Colonic mucosa (tissue), 4 donors: ENCODE data around the gene LILRB1. TPM values are rescaled to one million over a fixed set of nuclear protein-coding genes. Genes with fewer than 3 reads are reported as not detected.

ENCODE experiments used
- DNase-seq: peaks from one replicate; pipeline ENCODE4 v3.0.0-alpha.2; 2020
- H3K27ac ChIP-seq: fragments of 200-600 bp; one replicate; pipeline ENCODE4 v1.8.0; 2021
- H3K27me3 ChIP-seq: fragments of 200-600 bp; one replicate; pipeline ENCODE4 v1.8.0; 2021
- H3K36me3 ChIP-seq: fragments of 200-600 bp; one replicate; pipeline ENCODE4 v1.8.0; 2021
- H3K4me1 ChIP-seq: fragments of 200-600 bp; one replicate; pipeline ENCODE4 v1.8.0; 2021; ENCODE audit warnings: mild to moderate bottlenecking
- H3K4me3 ChIP-seq: fragments of 200-600 bp; one replicate; pipeline ENCODE4 v1.8.0; 2021
- H3K9ac ChIP-seq, 2 donors: one replicate each; pipeline ENCODE4 v1.7.0; 2013; ENCODE audit warnings: control low read depth in 2 of 2, low read depth in 2 of 2, low read length in 2 of 2
- H3K9me3 ChIP-seq: fragments of 200-600 bp; one replicate; pipeline ENCODE4 v1.8.0; 2021
- CTCF ChIP-seq: fragments of 200-600 bp; IDR thresholded peaks from one replicate; pipeline ENCODE4 v1.8.0; 2022; ENCODE audit warnings: antibody characterized with exemption, mild to moderate bottlenecking
- intact Hi-C: fragments of 100-400 bp; cut with DNase I; formaldehyde crosslinking; loops from one replicate; pipeline ENCODE4 v1.14.1; 2022
- microRNA-seq: library from miRNA; unstranded; fragments of <30 nt; microRNA quantifications from one replicate; pipeline ENCODE4, GENCODE V29; 2019
- total RNA-seq, 2 donors: library from RNA; stranded (reverse); fragmentation: NEBNext Ultra II Directional in 1 of 2; extraction: Animal tissue kit (Norgen Biotek cat#: 25700) in 1 of 2; gene quantifications; one replicate each; pipeline ENCODE4 v1.2.1, GENCODE V29; 2021
- donor health status: healthy.
- donor health status: DM: no; HTN: no; CAD: no.
- donor health status: DM: no; HTN: no; CAD: no.

LILRB1 gene
- total RNA-seq, 2 donors from 2014 or later = 2.1 to 3.6 TPM

DNA sequence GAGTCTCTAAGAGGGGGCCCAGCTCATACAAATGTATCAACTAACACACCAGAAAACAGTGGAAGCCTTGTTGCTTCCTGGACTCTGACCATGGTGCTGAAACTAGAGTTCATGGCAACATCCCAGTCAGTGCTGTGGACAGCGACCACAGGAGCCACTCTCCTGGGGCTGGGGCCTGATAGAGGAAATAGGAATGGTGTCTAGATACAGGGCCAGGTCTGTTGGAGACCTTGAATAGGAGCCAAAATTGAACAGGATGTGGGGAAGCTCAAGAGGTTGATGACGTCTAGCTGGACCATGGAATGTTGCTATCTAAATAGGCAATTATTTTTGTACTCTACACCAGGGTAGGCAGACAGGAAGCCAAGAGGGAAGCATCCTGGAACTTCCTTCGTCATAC, 54.2 kb downstream of the LILRB1 start:
- DNase-seq = no peak
- no peak for TF ChIP-seq CTCF
- H3K27me3 ChIP-seq = no peaks in the 10 kb centered on the region

More for the DNA sequence above, 54.2 kb downstream of the LILRB1 start:
- H3K36me3 ChIP-seq = no peaks in the 10 kb centered on the region
- H3K9me3 ChIP-seq = no peaks in the 10 kb centered on the region
- H3K27ac ChIP-seq = no peak overlapping the region
- no peak overlapping the region for H3K9ac ChIP-seq
- H3K4me1 ChIP-seq = no peaks in the 10 kb centered on the region
- intact Hi-C loops = no loop called here
- H3K4me3 ChIP-seq = no peak overlapping the region

Small RNAs within 50 kb of the gene (microRNA-seq; reads per million reads assigned to microRNA genes)
- not detected for gene MIR8061

Other genes starting within 250 kb of the LILRB1 start
- 1 to 10 TPM in 1 of 2 donors, under 1 TPM in 1; 0.47 to 2.4 TPM for gene TTYH1, start 215.0 kb upstream of the LILRB1 start, total RNA-seq
- gene LENG8, start 181.3 kb upstream of the LILRB1 start, total RNA-seq = 100 to 1,000 TPM in 1 of 2 donors, 10 to 100 TPM in 1; 80.2 to 154 TPM
- 10 to 100 TPM; 18.2 to 24.6 TPM for gene LENG9, start 166.7 kb upstream of the LILRB1 start, total RNA-seq
- gene CDC42EP5, start 157.2 kb upstream of the LILRB1 start, total RNA-seq = 100 to 1,000 TPM; 444 to 601 TPM
- under 1 TPM in 1 of 2 donors, not detected in 1; 0.37 TPM for gene LAIR2, start 127.7 kb upstream of the LILRB1 start, total RNA-seq
- gene LILRA2, start 56.7 kb upstream of the LILRB1 start, total RNA-seq = under 1 TPM; 0.35 to 0.85 TPM
- gene LILRA1, start 36.9 kb upstream of the LILRB1 start, total RNA-seq = under 1 TPM; 0.15 to 0.50 TPM
- 1 to 10 TPM; 1.4 to 2.8 TPM for gene LILRB4, start 32.5 kb downstream of the LILRB1 start, total RNA-seq
- gene KIR3DL3, start 94.0 kb downstream of the LILRB1 start, total RNA-seq = not detected
- not detected for gene KIR2DL3, start 108.0 kb downstream of the LILRB1 start, total RNA-seq
- not detected for gene KIR2DL1, start 139.3 kb downstream of the LILRB1 start, total RNA-seq
- gene KIR2DL4, start 173.1 kb downstream of the LILRB1 start, total RNA-seq = not detected
- gene KIR3DL1, start 186.0 kb downstream of the LILRB1 start, total RNA-seq = not detected
- gene KIR2DS4, start 202.2 kb downstream of the LILRB1 start, total RNA-seq = not detected
- not detected for gene KIR3DL2, start 220.0 kb downstream of the LILRB1 start, total RNA-seq
- gene FCAR, start 243.8 kb downstream of the LILRB1 start, total RNA-seq = under 1 TPM in 1 of 2 donors, not detected in 1; 0.88 TPM